ENCODE results near the gene PRLH. TPM values are rescaled to one million over a fixed set of nuclear protein-coding genes. Genes with fewer than 3 reads are reported as not detected.
A peak's percentile ranks its signal among the peaks of the same experiment; 100 is the strongest.

Gene PRLH
- total and polyA plus RNA-seq, 2 of the 13 experiments (the other 11 are each of a cell fraction or from before 2014, with no cell fraction given), result not detected

- no peak for TF ChIP-seq ZNF160 (CRISPR knock-in tag; IDR thresholded peaks at IDR 0.05)
- TF ChIP-seq PRDM10 (CRISPR knock-in tag; IDR thresholded peaks at IDR 0.05; ENCODE audit: low read depth), result no peak
- TF ChIP-seq TRIM24 (CRISPR knock-in tag; IDR thresholded peaks at IDR 0.05), result no peak
- no peak for TF ChIP-seq TOPORS (CRISPR knock-in tag; IDR thresholded peaks at IDR 0.05)
- peak; percentile 70 for TF ChIP-seq SOX5 (CRISPR knock-in tag; IDR thresholded peaks at IDR 0.05; ENCODE audit: borderline replicate concordance)
- TF ChIP-seq REL (CRISPR knock-in tag; conservative IDR thresholded peaks at IDR 0.05), result no peak
- 0 out of 2 replicates have a peak, but pooled peaks have one; percentile 40 for TF ChIP-seq ZNF580 (CRISPR knock-in tag; IDR thresholded peaks at IDR 0.05; ENCODE audit: borderline replicate concordance, low read depth)
- no peak for TF ChIP-seq ZBTB40 (IDR thresholded peaks at IDR 0.05)
- no peak for TF ChIP-seq ZBTB40 (CRISPR knock-in tag; IDR thresholded peaks at IDR 0.05)
- 0 out of 2 replicates have a peak, but pooled peaks have one; percentile 12 for TF ChIP-seq ZNF331 (CRISPR knock-in tag; IDR thresholded peaks at IDR 0.05)
- no peak for TF ChIP-seq WIZ (CRISPR knock-in tag; IDR thresholded peaks at IDR 0.05)
- peak; percentile 32; the same call in 1 of the 2 replicates for TF ChIP-seq ZFY (CRISPR knock-in tag; IDR thresholded peaks at IDR 0.05)
- TF ChIP-seq SOX13 (IDR thresholded peaks at IDR 0.05), result no peak
- TF ChIP-seq SOX13 (CRISPR knock-in tag; conservative IDR thresholded peaks at IDR 0.05 in 1 of 2, IDR thresholded peaks at IDR 0.05 in 1 of 2), result peak in 1 of 2 experiments; percentile 73; a peak in 2 of 4 replicates
- TF ChIP-seq BORCS8-MEF2B (CRISPR knock-in tag; IDR thresholded peaks at IDR 0.05), result 0 out of 2 replicates have a peak, but pooled peaks have one; percentile 24
- no peak for TF ChIP-seq FUBP1 (CRISPR knock-in tag; IDR thresholded peaks at IDR 0.05; ENCODE audit: borderline replicate concordance)
Measured at GRCh38 chr2:237604960-237605359, 38.6 kb downstream of the PRLH start (continued).
